Measurements from ENCODE around the gene TAL2. TPM values are rescaled to one million over a fixed set of nuclear protein-coding genes. Genes with fewer than 3 reads are reported as not detected.
"Not testable (repeated sequence)": the region's sequence is repeated elsewhere in the genome, so short reads cannot be mapped to it uniquely, and the experiment has no call there.

TAL2 gene
- total RNA-seq, 1 donor from 2014 or later = not detected

- ATAC-seq (no peak), DNase-seq (no peak)
- no peak for TF ChIP-seq CTCF (IDR thresholded peaks at IDR 0.05)
- H3K4me3 ChIP-seq = no peak overlapping the region
- H3K9me3 ChIP-seq = no peaks in the 10 kb centered on the region
- H3K27me3 ChIP-seq = no peaks in the 10 kb centered on the region
- intact Hi-C loops (cut with DNase I) = no loop called here
- no peaks in the 10 kb centered on the region for H3K36me3 ChIP-seq
- H3K4me1 ChIP-seq = no peaks in the 10 kb centered on the region
- no peak overlapping the region for H3K27ac ChIP-seq
These were observed 38.4 kb downstream of the TAL2 start for GRCh38 chr9:105700668-105701067.

GRCh38 chr9:105701145-105701544 is 38.9 kb downstream of the TAL2 start:
- ATAC-seq (no peak), DNase-seq (no peak)
- H3K27ac ChIP-seq = no peak overlapping the region
- TF ChIP-seq CTCF (IDR thresholded peaks at IDR 0.05) = no peak
- H3K27me3 ChIP-seq = no peaks in the 10 kb centered on the region
- H3K4me3 ChIP-seq = no peak overlapping the region
- no peaks in the 10 kb centered on the region for H3K4me1 ChIP-seq
- intact Hi-C loops (cut with DNase I) = no loop called here
- no peaks in the 10 kb centered on the region for H3K36me3 ChIP-seq
- no peaks in the 10 kb centered on the region for H3K9me3 ChIP-seq

- H3K4me1 ChIP-seq = no peaks in the 10 kb centered on the region
- no peak for DNase-seq
- intact Hi-C loops (cut with DNase I) = no loop called here
These were observed 40.0 kb downstream of the TAL2 start for GRCh38 chr9:105702207-105702606.

GRCh38 chr9:105703638-105704037 is 41.4 kb downstream of the TAL2 start:
- H3K9me3 ChIP-seq; H3K27ac ChIP-seq; H3K36me3 ChIP-seq; intact Hi-C loops (cut with DNase I); H3K27me3 ChIP-seq; ATAC-seq; H3K4me1 ChIP-seq; DNase-seq; H3K4me3 ChIP-seq: not testable (repeated sequence)

More at GRCh38 chr9:105702207-105702606, 40.0 kb downstream of the TAL2 start:
- Histone ChIP-seq H3K27me3 (no peaks in the 10 kb centered on the region), H3K4me3 (no peak overlapping the region), H3K36me3 (no peaks in the 10 kb centered on the region), H3K9me3 (no peaks in the 10 kb centered on the region), H3K27ac (no peak overlapping the region)
- no peak for ATAC-seq
- TF ChIP-seq CTCF (IDR thresholded peaks at IDR 0.05) = no peak

- Histone ChIP-seq H3K9me3 (no peaks in the 10 kb centered on the region), H3K27me3 (no peaks in the 10 kb centered on the region), H3K4me1 (no peaks in the 10 kb centered on the region), H3K4me3 (no peak overlapping the region), H3K27ac (no peak overlapping the region), H3K36me3 (no peaks in the 10 kb centered on the region)
- DNase-seq = no peak
- TF ChIP-seq CTCF (IDR thresholded peaks at IDR 0.05) = no peak
- ATAC-seq = no peak
- intact Hi-C loops (cut with DNase I) = no loop called here
These were observed 43.9 kb downstream of the TAL2 start for GRCh38 chr9:105706156-105706555.

GRCh38 chr9:105708405-105708804 is 46.1 kb downstream of the TAL2 start:
- DNase-seq (no peak), ATAC-seq (no peak)
- Histone ChIP-seq H3K4me1 (no peaks in the 10 kb centered on the region), H3K27ac (no peak overlapping the region), H3K9me3 (no peaks in the 10 kb centered on the region), H3K27me3 (no peaks in the 10 kb centered on the region), H3K4me3 (no peak overlapping the region), H3K36me3 (no peaks in the 10 kb centered on the region)
- intact Hi-C loops (cut with DNase I) = no loop called here
- no peak for TF ChIP-seq CTCF (IDR thresholded peaks at IDR 0.05)
